ENCODE results near the gene PRAME. TPM values are rescaled to one million over a fixed set of nuclear protein-coding genes. Genes with fewer than 3 reads are reported as not detected.
"Not testable (repeated sequence)": the region's sequence is repeated elsewhere in the genome, so short reads cannot be mapped to it uniquely, and the experiment has no call there.

Gene PRAME, protein sequence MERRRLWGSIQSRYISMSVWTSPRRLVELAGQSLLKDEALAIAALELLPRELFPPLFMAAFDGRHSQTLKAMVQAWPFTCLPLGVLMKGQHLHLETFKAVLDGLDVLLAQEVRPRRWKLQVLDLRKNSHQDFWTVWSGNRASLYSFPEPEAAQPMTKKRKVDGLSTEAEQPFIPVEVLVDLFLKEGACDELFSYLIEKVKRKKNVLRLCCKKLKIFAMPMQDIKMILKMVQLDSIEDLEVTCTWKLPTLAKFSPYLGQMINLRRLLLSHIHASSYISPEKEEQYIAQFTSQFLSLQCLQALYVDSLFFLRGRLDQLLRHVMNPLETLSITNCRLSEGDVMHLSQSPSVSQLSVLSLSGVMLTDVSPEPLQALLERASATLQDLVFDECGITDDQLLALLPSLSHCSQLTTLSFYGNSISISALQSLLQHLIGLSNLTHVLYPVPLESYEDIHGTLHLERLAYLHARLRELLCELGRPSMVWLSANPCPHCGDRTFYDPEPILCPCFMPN
- 1 to 10 TPM in 3 of 4 donors, under 1 TPM in 1; 0.54 to 1.5 (median 1.3) TPM for polyA plus RNA-seq (ENCODE audit: insufficient read length in 4 of 4)

DNA sequence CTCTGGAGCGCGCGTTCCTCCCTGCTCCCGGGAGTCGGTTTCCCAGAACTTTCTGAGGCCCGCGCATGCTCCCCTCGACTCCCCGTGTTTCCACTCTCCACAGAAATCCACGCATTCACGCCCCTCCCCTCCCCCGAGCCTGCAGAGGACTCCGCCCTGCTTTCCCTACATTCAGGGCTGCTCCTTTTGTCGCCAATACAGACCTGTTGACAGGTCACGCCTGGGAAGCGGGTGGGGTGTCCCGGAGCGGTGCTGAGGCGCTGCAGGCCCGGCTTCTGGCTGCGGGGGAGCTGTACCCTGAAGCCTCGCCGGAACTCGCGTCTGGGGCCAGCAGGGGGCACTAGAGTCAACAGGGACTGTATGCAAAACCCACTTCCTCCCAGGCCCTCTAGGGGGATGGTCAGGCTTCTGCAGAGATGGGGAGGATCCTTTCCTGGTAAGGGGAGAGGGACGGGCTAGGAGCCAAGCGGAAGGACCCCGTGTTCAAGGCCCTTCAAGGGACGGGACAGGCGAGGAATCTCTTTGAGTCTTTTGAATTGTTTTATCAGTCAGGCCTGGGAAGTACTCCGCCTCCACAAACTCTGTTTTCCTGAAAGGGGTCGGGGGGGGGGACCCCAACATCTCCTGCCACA is at the start of gene PRAME:
TSS of gene PRAME (minus strand) at position 294 of the 632 bp plus-strand sequence. CDS start 2,433 bp downstream, outside the sequence.
- DNase-seq (ENCODE audit: low read depth in 4 of 4, low spot score in 3 of 4), result peak; percentile 5 to 16 (median 14)

DNA sequence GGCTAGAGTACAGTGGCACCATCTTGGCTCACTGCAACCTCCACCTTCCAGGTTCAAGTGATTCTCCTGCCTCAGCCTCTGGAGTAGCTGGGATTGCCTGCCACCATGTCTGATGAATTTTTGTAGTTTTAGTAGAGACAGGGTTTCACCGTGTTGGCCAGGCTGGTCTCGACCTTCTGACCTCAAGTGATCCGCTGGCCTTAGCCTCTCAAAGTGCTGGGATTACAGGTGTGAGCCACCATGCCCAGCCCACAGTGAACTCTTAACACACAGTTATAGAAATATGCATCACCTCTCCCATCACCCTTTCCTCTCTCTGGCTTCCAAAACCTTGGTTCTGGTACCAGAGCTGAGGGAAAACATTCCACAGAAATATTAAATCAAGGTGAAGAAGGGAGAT is 49.0 kb upstream of the PRAME start:
- not testable (repeated sequence) for DNase-seq (ENCODE audit: low read depth in 4 of 4, low spot score in 3 of 4)

DNA sequence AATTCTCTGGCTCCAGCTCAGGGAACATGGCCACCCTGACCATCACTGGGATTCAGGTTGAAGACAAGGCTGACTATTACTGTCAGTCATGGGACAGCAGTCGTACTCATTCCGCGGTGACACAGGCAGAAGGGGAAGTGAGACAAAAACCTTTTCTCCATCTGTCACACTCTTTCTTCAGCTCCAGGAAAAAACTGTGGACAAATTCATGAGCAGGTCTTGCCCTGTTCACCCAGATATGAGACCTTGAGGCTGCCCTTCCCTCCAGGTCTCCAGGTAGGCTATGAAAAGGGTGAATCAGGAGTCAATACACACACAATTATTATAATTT is 46.0 kb upstream of the PRAME start:
- no peak for DNase-seq (ENCODE audit: low read depth in 4 of 4, low spot score in 3 of 4)

DNA sequence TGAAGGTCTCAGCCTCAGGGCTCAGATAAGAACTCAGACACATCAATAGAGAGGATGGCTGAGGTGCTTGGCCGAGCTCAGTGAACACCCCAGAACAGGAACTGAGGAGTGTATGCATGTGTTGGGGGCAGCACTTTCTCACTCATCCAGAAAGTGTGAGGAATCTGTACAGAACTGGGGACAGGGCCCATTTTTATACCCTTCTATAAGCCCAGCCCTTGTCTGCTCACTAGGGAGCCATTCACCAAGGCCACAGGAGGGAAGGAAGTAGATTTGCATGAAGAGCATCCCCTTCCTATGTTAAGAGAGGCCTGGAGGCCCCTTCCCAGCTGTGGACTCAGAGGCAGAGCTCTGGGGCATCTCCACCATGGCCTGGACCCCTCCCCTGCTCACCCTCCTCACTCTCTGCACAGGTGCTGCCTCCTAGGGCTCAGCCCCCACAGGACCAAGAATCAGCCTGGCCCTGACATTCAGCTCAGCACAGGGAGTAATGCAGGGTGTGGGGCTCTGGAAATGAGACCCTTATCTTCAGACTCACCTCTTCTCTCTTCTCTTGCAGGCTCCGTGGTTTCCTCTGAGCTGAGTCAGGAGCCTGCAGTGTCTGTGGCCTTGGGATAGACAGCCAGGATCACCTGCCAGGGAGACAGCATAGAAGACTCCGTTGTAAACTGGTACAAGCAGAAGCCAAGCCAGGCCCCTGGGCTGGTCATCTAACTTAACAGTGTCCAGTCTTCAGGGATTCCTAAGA is 45.4 kb upstream of the PRAME start:
- DNase-seq (ENCODE audit: low read depth in 4 of 4, low spot score in 3 of 4), result no peak

DNA sequence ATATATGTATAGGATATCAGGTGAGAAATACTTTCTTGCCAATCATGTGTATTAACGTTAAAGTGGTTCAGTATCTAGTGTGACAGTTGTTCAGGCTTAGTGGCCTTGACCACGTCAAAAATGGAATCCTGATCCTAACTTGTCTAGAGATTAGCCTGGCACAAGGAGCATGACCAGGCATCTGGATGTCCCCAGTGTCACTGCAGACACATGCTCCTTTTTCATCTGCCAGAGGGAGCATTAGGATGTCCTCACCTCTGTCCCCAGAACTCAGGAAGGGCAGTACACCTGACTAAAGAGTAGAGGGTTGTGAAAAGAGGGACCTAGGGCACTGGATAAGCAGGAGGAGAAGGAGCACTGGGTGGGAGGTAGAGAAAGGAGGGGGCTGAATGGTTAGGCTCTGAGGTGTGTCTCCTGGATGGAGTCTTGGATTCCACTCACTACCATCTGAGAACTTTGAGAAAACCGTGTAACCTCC is 44.4 kb upstream of the PRAME start:
- DNase-seq (ENCODE audit: low read depth in 4 of 4, low spot score in 3 of 4), result no peak

DNA sequence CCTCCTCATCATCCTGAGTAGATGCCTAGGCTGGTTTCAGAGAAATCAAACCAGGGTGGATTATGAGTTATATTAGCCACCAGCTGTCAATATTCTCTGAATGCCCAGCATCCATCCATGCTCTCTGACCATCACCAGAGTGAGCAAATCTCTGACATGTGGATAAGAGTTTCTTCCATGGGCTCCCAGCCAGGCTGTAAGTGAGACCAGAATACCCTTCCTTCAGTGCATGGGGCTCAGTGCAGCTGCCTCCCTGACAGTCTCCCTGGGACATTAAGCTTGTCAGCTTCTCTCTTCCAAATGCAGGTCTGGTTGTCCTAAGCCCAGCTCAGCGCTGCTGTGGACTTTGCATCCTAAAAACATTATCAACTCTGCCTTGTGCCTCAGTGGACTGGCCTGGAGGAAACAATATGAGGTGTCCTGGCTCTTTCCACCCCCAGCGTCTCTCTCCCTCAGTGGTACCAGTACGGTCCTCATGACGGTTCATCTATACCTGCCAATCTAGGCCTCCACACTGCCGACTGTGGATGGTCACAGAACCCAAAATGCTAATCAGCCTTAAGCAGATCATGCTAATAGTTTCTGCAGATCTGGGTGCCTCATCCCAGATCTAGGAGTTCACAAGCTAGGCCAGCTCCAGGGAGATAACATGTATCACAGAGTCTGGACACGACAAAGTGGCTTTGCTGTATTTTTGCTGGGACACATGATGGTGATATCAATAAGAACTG is 41.6 kb upstream of the PRAME start:
- DNase-seq (ENCODE audit: low read depth in 4 of 4, low spot score in 3 of 4), result no peak

DNA sequence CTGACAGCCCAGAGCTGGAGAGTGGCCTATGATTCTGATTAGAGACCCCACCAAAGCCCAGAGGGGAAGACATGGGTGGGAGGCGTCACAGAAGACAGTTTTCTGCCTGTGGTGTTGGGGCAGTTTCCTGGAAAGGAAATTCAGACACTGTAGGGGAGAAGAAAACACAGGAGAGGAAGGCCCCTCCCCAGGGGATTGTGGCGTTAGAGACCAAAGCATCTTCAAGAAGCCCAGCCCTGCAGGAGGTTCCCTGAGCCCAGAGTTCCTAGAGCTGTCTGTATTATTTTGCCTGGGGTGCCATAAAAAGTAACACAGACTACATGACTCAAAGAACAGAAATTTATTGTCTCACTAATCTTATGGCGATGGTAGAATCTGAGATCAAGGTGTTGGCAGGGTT is 40.2 kb upstream of the PRAME start:
- no peak for DNase-seq (ENCODE audit: low read depth in 4 of 4, low spot score in 3 of 4)

DNA sequence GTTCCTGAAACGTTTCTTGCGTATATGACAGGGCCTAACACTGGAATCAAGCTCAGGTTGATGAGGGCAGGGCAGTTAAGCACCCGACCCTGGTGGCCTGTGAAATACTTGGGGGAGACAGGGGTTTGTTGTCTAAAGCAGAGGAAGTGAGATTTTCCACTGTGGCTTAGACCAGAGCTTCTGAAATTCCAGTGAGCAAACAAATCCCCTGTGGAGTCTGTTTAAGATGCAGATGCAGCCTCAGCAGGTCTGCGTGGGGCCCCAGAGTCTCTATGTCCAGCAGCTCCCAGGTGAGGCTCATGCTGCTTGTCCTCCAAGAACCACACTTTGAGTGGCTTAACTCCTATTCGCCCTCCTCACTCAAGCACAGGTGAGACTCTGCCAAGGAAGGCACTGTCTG is 39.1 kb upstream of the PRAME start:
- no peak for DNase-seq (ENCODE audit: low read depth in 4 of 4, low spot score in 3 of 4)

DNA sequence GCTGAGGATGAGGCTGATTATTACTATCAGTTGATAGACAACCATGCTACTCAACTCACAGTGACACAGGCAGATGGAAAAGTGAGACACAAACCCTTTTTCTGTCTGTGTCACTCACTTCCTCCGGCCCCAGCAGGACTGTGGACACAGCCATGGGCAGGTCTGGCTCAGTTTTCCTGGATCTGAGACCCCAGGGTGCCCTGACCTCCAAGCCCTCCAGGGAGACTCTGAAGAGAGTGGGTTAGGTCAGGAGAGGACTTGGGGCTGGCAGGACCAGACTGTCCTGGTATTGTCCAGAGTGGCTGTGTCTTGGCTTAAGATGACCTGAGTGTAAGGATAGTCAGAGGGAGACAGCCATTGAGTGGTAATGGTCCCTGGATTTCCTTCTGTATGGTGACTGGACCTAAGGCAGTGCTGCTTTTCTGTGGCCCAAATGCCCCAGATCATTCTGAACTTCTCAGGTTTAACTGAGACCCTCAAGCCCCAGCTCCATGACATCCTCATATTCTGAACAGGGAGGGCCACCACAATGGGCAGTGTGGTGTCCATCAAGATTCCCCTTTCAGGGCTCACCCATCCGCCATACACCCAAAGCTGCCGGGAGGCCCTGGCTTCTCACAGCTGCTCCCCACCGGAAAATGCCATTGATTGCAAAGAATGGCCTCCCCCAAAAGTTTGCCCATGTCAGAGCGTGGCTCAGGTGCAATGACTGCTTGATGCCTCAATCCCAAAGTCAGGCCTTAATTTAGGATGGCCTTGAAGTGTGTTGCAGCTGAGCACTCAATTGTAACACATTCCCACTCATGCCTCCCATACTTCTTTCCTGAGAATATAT is 36.2 kb upstream of the PRAME start:
- no peak for DNase-seq (ENCODE audit: low read depth in 4 of 4, low spot score in 3 of 4)

DNA sequence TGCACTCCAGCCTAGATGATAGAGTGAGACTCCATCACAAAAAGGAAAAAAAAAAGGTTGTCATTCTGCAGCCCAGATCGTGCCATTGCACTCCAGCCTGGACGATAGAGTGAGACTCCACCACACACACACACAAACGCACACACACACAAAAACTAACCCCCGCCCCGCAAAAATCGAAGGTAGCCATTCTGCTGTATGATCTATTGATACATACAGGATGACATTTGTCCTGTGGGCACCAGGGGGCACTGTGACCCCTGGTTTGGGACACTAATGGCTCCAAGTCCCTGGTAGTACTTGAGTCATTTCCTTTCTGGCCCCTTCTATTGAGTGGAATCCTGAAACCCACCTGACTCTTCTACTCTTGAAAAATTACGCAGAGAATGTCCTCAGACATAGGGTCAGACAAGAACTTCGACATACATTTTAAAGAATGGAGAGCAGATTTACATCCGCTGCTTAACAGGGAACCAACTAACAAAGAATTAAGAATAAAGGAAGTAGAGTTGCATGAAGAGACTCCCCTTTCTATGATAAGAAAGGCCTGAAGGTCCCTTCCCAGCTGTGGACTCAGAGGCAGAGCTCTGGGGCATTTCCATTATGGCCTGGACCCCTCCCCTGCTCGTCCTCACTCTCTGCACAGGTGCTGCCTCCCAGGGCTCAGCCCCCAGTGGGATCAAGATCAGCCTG is 35.0 kb upstream of the PRAME start:
- peak; percentile 17 to 49 (median 29) for DNase-seq (ENCODE audit: low read depth in 4 of 4, low spot score in 3 of 4)

DNA sequence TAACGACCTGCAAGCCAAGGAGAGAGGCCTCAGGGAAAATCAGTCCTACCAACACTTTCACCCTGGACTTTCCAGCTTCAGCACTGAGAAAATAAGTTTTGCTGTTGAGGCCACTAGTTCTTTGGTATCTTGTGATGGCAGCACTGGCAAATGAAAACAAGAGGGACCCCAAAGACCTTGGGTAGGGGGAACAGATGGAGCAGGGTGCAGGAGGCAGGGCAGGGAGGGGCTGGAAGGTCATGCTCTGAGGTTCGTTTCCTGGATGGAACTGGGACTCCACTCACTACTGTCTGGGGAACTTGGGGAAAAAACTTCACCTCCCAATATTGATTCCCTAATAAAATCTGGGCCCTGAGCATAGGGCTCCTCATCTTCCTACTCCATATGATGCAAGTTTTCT is 34.2 kb upstream of the PRAME start:
- no peak for DNase-seq (ENCODE audit: low read depth in 4 of 4, low spot score in 3 of 4)

DNA sequence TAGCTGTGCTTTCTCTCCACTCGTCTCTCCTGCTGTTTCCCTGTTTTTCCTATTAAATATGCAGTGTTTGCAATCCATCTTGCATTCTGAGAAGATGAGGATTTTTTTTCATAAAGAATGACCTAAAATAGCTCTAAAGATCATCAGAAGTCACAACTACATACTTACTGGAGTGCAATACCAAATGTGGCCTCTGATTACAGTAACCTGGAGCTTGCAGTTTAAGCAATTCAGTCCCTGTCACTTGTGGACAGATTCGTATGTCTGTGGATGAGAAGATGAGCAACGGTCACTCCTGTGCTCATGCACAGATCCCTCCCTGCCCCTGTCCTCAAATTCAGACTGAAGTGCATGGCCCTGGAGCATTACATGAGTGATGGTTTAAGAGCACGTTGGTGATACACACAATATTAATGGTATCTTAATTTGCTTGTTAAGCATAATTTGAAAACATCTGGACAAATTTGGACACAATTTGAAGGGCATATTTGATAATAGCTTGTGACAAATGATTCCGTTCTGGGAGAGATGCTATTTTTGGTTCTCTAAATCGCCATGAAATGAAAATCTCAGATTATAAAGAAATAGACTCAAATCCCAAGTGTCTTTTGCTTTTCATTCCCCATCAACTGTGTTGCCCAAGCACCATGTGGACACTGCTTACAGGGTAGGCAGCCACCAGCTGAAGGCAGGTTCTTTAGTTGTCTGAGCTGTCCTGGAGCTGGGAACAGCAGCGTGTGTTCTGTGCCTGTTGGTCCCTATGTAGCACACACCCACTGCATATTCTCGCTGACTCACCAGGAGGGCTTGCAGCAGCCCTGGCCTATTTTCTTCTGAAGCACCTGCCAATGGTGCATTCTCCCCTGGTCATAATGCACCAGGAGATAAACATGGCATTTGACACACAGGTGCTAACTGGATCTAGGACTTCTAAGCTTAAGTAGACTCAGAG is 32.6 kb upstream of the PRAME start:
- no peak for DNase-seq (ENCODE audit: low read depth in 4 of 4, low spot score in 3 of 4)

DNA sequence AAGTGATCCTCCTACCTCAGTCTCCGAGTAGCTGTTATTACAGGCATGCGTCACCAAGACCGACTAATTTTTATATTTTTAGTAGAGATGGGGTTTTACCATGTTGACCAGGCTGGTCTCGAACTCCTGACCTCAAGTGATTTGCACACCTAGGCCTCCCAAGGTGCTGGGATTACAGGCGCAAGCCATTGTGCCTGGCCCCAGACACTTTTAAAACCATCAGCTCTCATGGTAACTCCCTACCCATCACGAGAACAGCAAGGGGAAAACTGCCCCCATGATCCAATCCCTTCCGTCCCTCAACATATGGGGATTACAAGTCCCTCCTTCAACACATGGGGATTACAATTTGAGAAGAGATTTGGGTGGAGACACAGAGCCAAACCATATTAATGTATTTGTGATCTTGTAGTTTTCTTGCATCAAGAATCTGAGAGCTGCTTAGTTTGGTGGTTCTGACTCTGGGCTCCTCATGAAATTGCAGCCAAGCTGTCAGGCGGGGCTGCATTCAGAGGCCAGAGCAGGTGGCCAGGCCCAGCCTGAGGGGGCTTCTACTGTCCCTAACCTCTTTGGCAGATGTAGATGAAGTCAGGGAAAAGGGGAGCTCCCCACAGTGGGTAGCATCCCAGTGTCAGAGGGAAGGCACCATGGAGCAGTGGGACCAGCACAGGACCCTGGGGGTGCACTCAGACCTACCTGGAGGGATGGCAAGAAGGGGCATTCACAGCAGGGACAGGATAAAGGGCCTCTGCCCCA is 31.2 kb upstream of the PRAME start:
- DNase-seq (ENCODE audit: low read depth in 4 of 4, low spot score in 3 of 4), result no peak

DNA sequence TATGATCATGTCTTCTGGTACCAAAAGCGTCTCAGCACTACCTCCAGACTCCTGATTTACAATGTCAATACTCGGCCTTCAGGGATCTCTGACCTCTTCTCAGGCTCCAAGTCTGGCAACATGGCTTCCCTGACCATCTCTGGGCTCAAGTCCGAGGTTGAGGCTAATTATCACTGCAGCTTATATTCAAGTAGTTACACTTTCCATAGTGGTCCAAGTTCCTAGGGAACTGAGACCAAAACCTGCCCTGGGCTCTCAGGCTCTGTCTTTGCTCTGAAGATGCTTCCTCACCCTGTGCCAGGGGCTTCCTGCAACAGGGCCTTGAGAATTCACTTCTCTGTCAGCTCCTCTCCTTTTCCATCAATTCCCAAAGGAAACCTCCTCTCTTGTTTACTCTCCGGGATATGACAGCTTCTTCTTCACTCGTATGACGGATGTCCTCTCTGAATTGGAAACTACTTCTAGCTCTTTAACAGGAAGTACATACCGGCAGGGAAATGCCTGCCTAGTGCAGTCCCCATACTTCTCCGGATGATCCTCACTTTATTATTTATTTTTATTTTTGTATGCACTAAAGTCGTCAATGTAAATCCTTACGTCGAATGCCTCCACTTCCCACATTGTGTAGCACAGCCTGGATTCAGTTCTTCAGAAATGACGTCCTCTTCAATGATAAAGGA is 29.6 kb upstream of the PRAME start:
- no peak for DNase-seq (ENCODE audit: low read depth in 4 of 4, low spot score in 3 of 4)

DNA sequence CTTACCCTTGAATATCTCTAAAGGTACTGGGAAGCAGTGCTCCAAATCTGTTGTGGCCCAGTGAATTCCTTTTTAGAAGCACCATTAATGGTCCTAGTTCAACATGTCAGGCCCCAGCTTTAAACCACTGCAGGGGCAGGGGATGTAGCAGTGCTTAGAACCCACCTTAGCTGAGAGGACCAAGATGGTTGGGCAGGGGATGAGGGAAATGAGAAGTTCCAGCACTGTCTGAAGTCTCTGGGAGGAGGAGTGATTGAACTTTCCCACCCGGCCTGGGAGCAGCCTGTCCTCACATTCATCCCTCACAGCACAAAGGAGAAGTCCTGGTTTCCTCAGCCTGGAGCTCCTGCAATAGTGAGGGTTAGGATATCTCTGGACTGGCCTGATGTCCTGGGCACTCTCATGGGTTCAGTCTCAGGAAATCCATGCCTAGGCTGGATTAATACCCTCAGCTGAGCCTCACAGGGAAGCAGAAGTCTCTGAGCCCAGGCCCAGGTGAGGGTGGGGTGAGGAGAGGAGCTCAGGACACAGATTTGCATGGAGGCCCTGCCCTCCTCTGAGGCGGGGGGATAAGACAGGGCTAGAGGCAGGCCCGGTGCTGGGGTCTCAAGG is 28.6 kb upstream of the PRAME start:
- no peak for DNase-seq (ENCODE audit: low read depth in 4 of 4, low spot score in 3 of 4)

DNA sequence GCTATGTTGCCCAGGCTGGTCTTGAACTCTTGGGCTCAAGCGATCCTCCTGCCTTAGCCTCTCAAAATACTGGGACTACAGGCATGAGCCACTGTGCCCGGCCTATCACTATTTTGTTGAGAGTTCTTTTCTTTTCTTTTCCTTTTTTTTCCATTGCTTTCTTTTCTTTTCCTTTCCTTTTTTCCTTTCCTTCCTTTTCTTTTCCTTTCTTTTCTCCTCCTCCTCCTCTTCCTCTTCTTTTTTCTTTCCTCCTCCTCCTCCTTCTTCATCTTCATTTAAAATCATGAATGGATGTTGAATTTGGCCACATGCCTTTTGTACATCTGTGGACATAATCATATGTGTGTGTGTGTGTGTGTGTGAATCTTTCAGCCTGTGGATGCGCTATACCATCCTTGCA is 25.7 kb upstream of the PRAME start:
- no peak for DNase-seq (ENCODE audit: low read depth in 4 of 4, low spot score in 3 of 4)

Measured in right renal pelvis (tissue), 4 donors.